ENCODE measurements around the gene PGLYRP2.
A peak's percentile ranks its signal among the peaks of the same experiment; 100 is the strongest.

Gene PGLYRP2

GRCh38 chr19:15448044-15448777 is 31.1 kb downstream of the PGLYRP2 start:
- H3K36me3 ChIP-seq (replicated peaks; ENCODE audit: low read depth, low read length), result peaks cover 9% of the 10 kb centered on the region
- peak overlapping the region; percentile 73 for H3K4me2 ChIP-seq (ENCODE audit: low read length)
- H3K27ac ChIP-seq (ENCODE audit: low read length), result no peak overlapping the region
- TF ChIP-seq EZH2phosphoT487 (IDR thresholded peaks at IDR 0.05; ENCODE audit: low read depth), result no peak
- no peak for TF ChIP-seq CTCF (IDR thresholded peaks at IDR 0.05; ENCODE audit: low read depth, low read length)
- H3K9ac ChIP-seq (ENCODE audit: low read length), result no peak overlapping the region
- no peaks in the 10 kb centered on the region for H3K79me2 ChIP-seq (ENCODE audit: low read length)
- no peaks in the 10 kb centered on the region for H3K27me3 ChIP-seq (ENCODE audit: low read depth, low read length)
- H3K4me3 ChIP-seq (ENCODE audit: low read length), result peak overlapping the region; percentile 82; the same call in 1 of the 2 replicates
- no peak overlapping the region for H2AFZ ChIP-seq (ENCODE audit: low read depth, low read length)
- H3K9me3 ChIP-seq (ENCODE audit: insufficient read depth, low read length), result no peaks in the 10 kb centered on the region
- H4K20me1 ChIP-seq (ENCODE audit: insufficient read depth, low read length), result no peaks in the 10 kb centered on the region
- H3K4me1 ChIP-seq (ENCODE audit: low read length), result peaks cover 16% of the 10 kb centered on the region

DNA sequence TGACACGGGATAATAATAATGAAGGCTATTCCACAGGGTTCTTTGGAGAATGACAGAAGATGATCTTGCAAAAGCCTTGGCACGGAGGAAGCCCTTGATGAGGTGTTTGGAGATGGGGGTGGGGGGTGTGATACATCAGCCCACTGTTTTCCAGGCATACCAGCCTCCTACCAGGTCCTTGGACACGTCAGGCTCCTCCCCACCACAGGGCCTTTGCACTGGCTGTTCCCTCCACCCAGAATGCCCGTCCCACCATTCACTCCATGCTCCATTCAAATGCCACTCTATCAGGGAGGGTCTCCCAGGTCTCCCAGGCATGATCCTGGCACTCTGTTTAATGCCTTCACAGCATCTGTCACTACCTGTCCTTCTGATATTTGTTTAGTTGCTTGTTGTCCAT is 32.2 kb downstream of the PGLYRP2 start:
- no peak overlapping the region for H3K9ac ChIP-seq (ENCODE audit: low read length)
- TF ChIP-seq CTCF (IDR thresholded peaks at IDR 0.05; ENCODE audit: low read depth, low read length), result no peak
- no peak for TF ChIP-seq EZH2phosphoT487 (IDR thresholded peaks at IDR 0.05; ENCODE audit: low read depth)
- H2AFZ ChIP-seq (ENCODE audit: low read depth, low read length), result no peak overlapping the region
- H3K27ac ChIP-seq (ENCODE audit: low read length), result no peak overlapping the region
- no peaks in the 10 kb centered on the region for H3K27me3 ChIP-seq (ENCODE audit: low read depth, low read length)
- no peaks in the 10 kb centered on the region for H4K20me1 ChIP-seq (ENCODE audit: insufficient read depth, low read length)
- H3K4me2 ChIP-seq (ENCODE audit: low read length), result no peak overlapping the region
- H3K79me2 ChIP-seq (ENCODE audit: low read length), result no peaks in the 10 kb centered on the region
- H3K4me3 ChIP-seq (ENCODE audit: low read length), result no peak overlapping the region
- peaks cover 16% of the 10 kb centered on the region for H3K4me1 ChIP-seq (ENCODE audit: low read length)
- H3K9me3 ChIP-seq (ENCODE audit: insufficient read depth, low read length), result no peaks in the 10 kb centered on the region
- peaks cover 3% of the 10 kb centered on the region for H3K36me3 ChIP-seq (replicated peaks; ENCODE audit: low read depth, low read length)

DNA sequence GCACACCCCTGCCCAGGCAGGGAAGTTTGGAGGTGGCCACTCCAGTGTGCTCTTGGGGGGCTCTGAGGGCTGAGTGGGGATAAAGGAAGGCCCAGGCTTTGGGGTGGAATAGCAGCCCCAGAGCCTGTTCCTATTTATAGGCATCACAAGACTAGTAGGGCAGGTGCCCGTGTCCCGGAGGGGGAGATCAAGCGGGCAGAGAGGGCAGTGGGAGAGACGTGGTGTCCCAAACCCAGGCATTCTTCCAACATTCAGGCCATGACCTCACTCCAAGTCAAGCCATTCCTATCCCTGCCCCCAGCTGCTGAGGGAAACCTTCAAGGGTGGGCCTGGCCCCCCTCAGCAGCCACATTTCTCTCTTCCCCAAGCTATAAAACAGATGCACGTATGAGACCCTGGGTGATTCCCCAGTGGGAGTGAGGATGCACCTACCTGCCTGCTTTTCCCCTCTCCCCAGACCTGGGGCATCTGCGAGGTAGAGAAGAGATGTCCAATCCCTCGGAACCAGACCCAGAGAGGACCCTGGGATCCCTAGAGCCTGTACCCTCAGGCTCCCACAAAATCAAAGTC is 33.4 kb downstream of the PGLYRP2 start:
- Histone ChIP-seq H3K27me3 (ENCODE audit: low read depth, low read length) (no peaks in the 10 kb centered on the region), H3K4me2 (ENCODE audit: low read length) (no peak overlapping the region), H3K9ac (ENCODE audit: low read length) (no peak overlapping the region), H3K36me3 (replicated peaks; ENCODE audit: low read depth, low read length) (no peaks in the 10 kb centered on the region), H2AFZ (ENCODE audit: low read depth, low read length) (no peak overlapping the region), H4K20me1 (ENCODE audit: insufficient read depth, low read length) (no peaks in the 10 kb centered on the region), H3K4me1 (ENCODE audit: low read length) (peaks cover 20% of the 10 kb centered on the region), H3K9me3 (ENCODE audit: insufficient read depth, low read length) (no peaks in the 10 kb centered on the region), H3K27ac (ENCODE audit: low read length) (no peak overlapping the region), H3K4me3 (ENCODE audit: low read length) (no peak overlapping the region), H3K79me2 (ENCODE audit: low read length) (no peaks in the 10 kb centered on the region)
- no peak for TF ChIP-seq CTCF (IDR thresholded peaks at IDR 0.05; ENCODE audit: low read depth, low read length)
- TF ChIP-seq EZH2phosphoT487 (IDR thresholded peaks at IDR 0.05; ENCODE audit: low read depth), result no peak

- Histone ChIP-seq H3K9ac (ENCODE audit: low read length) (no peak overlapping the region), H3K27me3 (ENCODE audit: low read depth, low read length) (no peaks in the 10 kb centered on the region), H3K4me1 (ENCODE audit: low read length) (peaks cover 20% of the 10 kb centered on the region), H2AFZ (ENCODE audit: low read depth, low read length) (no peak overlapping the region), H3K9me3 (ENCODE audit: insufficient read depth, low read length) (no peaks in the 10 kb centered on the region), H3K4me2 (ENCODE audit: low read length) (no peak overlapping the region), H3K4me3 (ENCODE audit: low read length) (no peak overlapping the region), H4K20me1 (ENCODE audit: insufficient read depth, low read length) (no peaks in the 10 kb centered on the region), H3K36me3 (replicated peaks; ENCODE audit: low read depth, low read length) (no peaks in the 10 kb centered on the region), H3K79me2 (ENCODE audit: low read length) (no peaks in the 10 kb centered on the region), H3K27ac (ENCODE audit: low read length) (no peak overlapping the region)
- TF ChIP-seq EZH2phosphoT487 (IDR thresholded peaks at IDR 0.05; ENCODE audit: low read depth), result no peak
- TF ChIP-seq CTCF (IDR thresholded peaks at IDR 0.05; ENCODE audit: low read depth, low read length), result no peak
Observed at GRCh38 chr19:15445227-15445605, 34.1 kb downstream of the PGLYRP2 start.

All from OCI-LY3 (cell line).